CD14-positive monocyte (primary cell): Measurements from ENCODE around the gene C16orf96. TPM values are rescaled to one million over a fixed set of nuclear protein-coding genes. Genes with fewer than 3 reads are reported as not detected.

ENCODE experiments used
- DNase-seq, 3 donors: peaks; one replicate each; pipeline ENCODE4 v3.0.0-alpha.2; 2011 to 2022
- H2AFZ ChIP-seq: 2 replicates; pipeline ENCODE4 v1.6.0; 2012; ENCODE audit warnings: mild to moderate bottlenecking, low read depth, low read length, inconsistent platforms; ENCODE audit not compliant: insufficient read depth, poor library complexity, severe bottlenecking
- H3K27ac ChIP-seq, 2 donors: 1 replicate in 1 of 2; 2 replicates in 1 of 2; pipeline ENCODE4 v1.5.1; 2012 to 2013; ENCODE audit warnings: low read length in 2 of 2, control low read depth in 1 of 2, inconsistent platforms in 1 of 2, low read depth in 1 of 2, mild to moderate bottlenecking in 1 of 2
- H3K27me3 ChIP-seq, 2 donors: one replicate each; pipeline versions ENCODE4 v1.6.0 to v1.6.1; 2011 to 2013; ENCODE audit warnings: low read length in 2 of 2; ENCODE audit not compliant: control insufficient read depth in 2 of 2, insufficient read depth in 2 of 2
- H3K36me3 ChIP-seq, 2 donors: replicated peaks in 1 of 2; 1 replicate in 1 of 2; 2 replicates in 1 of 2; pipeline versions ENCODE4 v1.5.1 to v1.6.1; 2012 to 2013; ENCODE audit warnings: low read length in 2 of 2, control low read depth in 1 of 2, inconsistent platforms in 1 of 2, mild to moderate bottlenecking in 1 of 2; ENCODE audit not compliant: insufficient read depth in 2 of 2, control insufficient read depth in 1 of 2
- H3K4me1 ChIP-seq, 2 donors: 1 replicate in 1 of 2; 2 replicates in 1 of 2; pipeline versions ENCODE4 v1.5.1 to v1.6.1; 2012 to 2013; ENCODE audit warnings: low read length in 2 of 2, control low read depth in 1 of 2, inconsistent platforms in 1 of 2, mild to moderate bottlenecking in 1 of 2, moderate library complexity in 1 of 2; ENCODE audit not compliant: insufficient read depth in 2 of 2, control insufficient read depth in 1 of 2
- H3K4me2 ChIP-seq: replicated peaks from 2 replicates; pipeline ENCODE3; 2012; ENCODE audit warnings: low read length, moderate library complexity, mild to moderate bottlenecking; ENCODE audit not compliant: poor library complexity, severe bottlenecking; ENCODE audit errors: extremely low read depth
- H3K4me3 ChIP-seq, 3 experiments: fragments of 200-600 bp in 1 of 3; sonication (generic) in 1 of 3; replicated peaks in 1 of 3; 1 replicate in 2 of 3; 2 replicates in 1 of 3; pipeline ENCODE4 v1.5.1; 2011 to 2013; ENCODE audit warnings: low read length in 3 of 3, mild to moderate bottlenecking in 3 of 3, control low read depth in 2 of 3, low read depth in 2 of 3, inconsistent platforms in 1 of 3, moderate library complexity in 1 of 3
- H3K79me2 ChIP-seq: 2 replicates; pipeline ENCODE4 v1.6.0; 2012; ENCODE audit warnings: mild to moderate bottlenecking, control low read depth, inconsistent platforms, low read length, moderate library complexity; ENCODE audit not compliant: insufficient read depth
- H3K9ac ChIP-seq: 2 replicates; pipeline ENCODE4 v1.6.0; 2017; ENCODE audit warnings: low read length, mild to moderate bottlenecking; ENCODE audit not compliant: insufficient read depth, poor library complexity, severe bottlenecking
- H3K9me3 ChIP-seq, 2 donors: replicated peaks in 1 of 2; 1 replicate in 1 of 2; 2 replicates in 1 of 2; pipeline versions ENCODE4 v1.5.1 to v1.6.1; 2012 to 2013; ENCODE audit warnings: low read length in 2 of 2, control low read depth in 1 of 2; ENCODE audit not compliant: control insufficient read depth in 1 of 2, insufficient read depth in 1 of 2
- H4K20me1 ChIP-seq: 2 replicates; pipeline ENCODE4 v1.6.0; 2012; ENCODE audit warnings: mild to moderate bottlenecking, low read length, control low read depth, moderate library complexity; ENCODE audit not compliant: insufficient read depth
- H3K27ac Mint-ChIP-seq, 7 donors: one replicate each; pipeline ENCODE4 v1.8.0; 2020; ENCODE audit warnings: mild to moderate bottlenecking in 7 of 7, mixed read lengths in 7 of 7, moderate library complexity in 6 of 7, inconsistent platforms in 2 of 7
- H3K27me3 Mint-ChIP-seq, 3 donors: one replicate each; pipeline ENCODE4 v1.8.0; 2021 to 2022; ENCODE audit warnings: low read depth in 3 of 3, mild to moderate bottlenecking in 3 of 3, mixed read lengths in 3 of 3, moderate library complexity in 3 of 3, inconsistent platforms in 1 of 3
- H3K36me3 Mint-ChIP-seq, 2 donors: one replicate each; pipeline ENCODE4 v1.8.0; 2020; ENCODE audit warnings: mixed read lengths in 2 of 2, inconsistent platforms in 1 of 2, mild to moderate bottlenecking in 1 of 2
- H3K4me1 Mint-ChIP-seq: one replicate; pipeline ENCODE4 v1.8.0; 2020; ENCODE audit warnings: mild to moderate bottlenecking, mixed read lengths
- H3K4me3 Mint-ChIP-seq, 2 donors: one replicate each; pipeline ENCODE4 v1.8.0; 2020; ENCODE audit warnings: mild to moderate bottlenecking in 2 of 2, mixed read lengths in 2 of 2, moderate library complexity in 1 of 2
- H3K9me3 Mint-ChIP-seq, 7 donors: one replicate each; pipeline ENCODE4 v1.8.0; 2020 to 2022; ENCODE audit warnings: mixed read lengths in 7 of 7, mild to moderate bottlenecking in 6 of 7, moderate library complexity in 6 of 7, inconsistent platforms in 2 of 7
- CTCF ChIP-seq: fragments of 200-600 bp; IDR thresholded peaks from one replicate; pipeline ENCODE4 v1.8.0; 2022; ENCODE audit warnings: antibody characterized with exemption, mild to moderate bottlenecking
- WGBS: methylation state at CpG from one replicate; pipeline ENCODE4 v1.1.5; 2013; ENCODE audit warnings: missing lambda C conversion rate; ENCODE audit not compliant: insufficient coverage; 5-methylcytosine and 5-hydroxymethylcytosine counted together
- intact Hi-C, 2 donors: fragments of 100-400 bp; cut with micrococcal nuclease; formaldehyde crosslinking; loops; one replicate each; pipeline versions ENCODE4 v1.15.0 to v1.15.1; 2023
- polyA plus RNA-seq, 3 donors: library from polyadenylated mRNA; depleted of rRNA in 1 of 3; unstranded in 2 of 3; stranded (reverse) in 1 of 3; fragments of 300-500 nt in 2 of 3; fragments of >200 nt in 1 of 3; fragmentation: Illumina TruSeq in 2 of 3; gene quantifications; 1 replicate in 2 of 3; 2 replicates in 1 of 3; pipeline ENCODE4 v1.2.3, GENCODE V29; 2012 to 2021

C16orf96 gene
- polyA plus RNA-seq, 3 donors, result 0.13 TPM; not detected in 2

DNA sequence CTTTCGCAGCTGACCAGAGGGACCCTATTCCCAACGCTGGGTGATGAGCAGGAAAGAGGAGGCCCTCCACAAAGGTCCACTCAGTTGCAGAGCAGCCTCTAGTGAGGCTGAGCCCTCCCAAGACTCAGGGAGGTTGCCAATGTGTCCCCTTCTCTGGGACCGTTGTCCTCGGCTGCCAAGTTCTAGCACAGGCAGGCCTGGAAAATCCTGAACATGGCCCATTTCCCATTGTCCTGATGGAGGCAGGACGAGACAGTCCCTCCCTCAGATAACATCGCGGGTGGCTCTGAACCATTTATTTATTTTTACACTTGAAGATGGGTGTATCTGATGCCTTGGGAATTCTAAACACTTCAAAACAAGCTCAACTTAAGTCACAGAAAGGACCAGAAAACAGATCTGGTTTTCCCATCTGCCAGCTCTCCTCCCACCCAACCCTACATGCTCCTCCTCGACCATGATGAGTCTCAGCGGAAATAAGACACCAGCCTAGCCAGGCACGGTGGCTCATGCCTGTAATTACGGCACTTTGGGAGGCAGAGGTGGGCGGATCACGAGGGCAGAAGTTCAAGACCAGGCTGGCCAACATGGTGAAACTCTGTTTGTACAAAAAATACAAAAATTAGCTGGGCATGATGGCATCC lies 30.4 kb upstream of the C16orf96 start:
- no peak for DNase-seq
- H3K36me3 ChIP-seq, result no peaks in the 10 kb centered on the region
- intact Hi-C loops, result no loop called here

More for the DNA sequence above, 30.4 kb upstream of the C16orf96 start:
- Histone ChIP-seq H3K9ac (no peak overlapping the region), H4K20me1 (no peaks in the 10 kb centered on the region), H3K9me3 (no peaks in the 10 kb centered on the region), H3K4me2 (no peak overlapping the region), H3K79me2 (peaks cover 27% of the 10 kb centered on the region), H3K4me1 (peaks cover 29 to 43% of the 10 kb centered on the region in 2 donors), H3K27ac (no peak overlapping the region), H2AFZ (no peak overlapping the region), H3K4me3 (no peak overlapping the region), H3K27me3 (no peaks in the 10 kb centered on the region)
- 93% methylated on average over 9 of the region's 13 CpGs for WGBS
- Mint-ChIP-seq H3K27me3 (peaks cover 0 to 5% (median 3%) of the 10 kb centered on the region in 3 donors), H3K4me1 (peaks cover 43% of the 10 kb centered on the region), H3K4me3 (no peak overlapping the region), H3K36me3 (peaks cover 10 to 19% of the 10 kb centered on the region in 2 donors), H3K27ac (peak overlapping the region in 1 of 7 donors; percentile 25), H3K9me3 (peaks cover 0 to 3% (median 0%) of the 10 kb centered on the region in 7 donors)
- TF ChIP-seq CTCF, result no peak
